Lower lobe of right lung (tissue), 2 donors: Measurements from ENCODE around the gene DCLK2. TPM values are rescaled to one million over a fixed set of nuclear protein-coding genes. Genes with fewer than 3 reads are reported as not detected.
"Not testable (repeated sequence)": the region's sequence is repeated elsewhere in the genome, so short reads cannot be mapped to it uniquely, and the experiment has no call there.

ENCODE experiments used
- ATAC-seq, 2 donors: fragments of 200-7000 bp; cut with Tn5 transposase; one replicate each; pipeline ENCODE4 v1.9.1; 2020 to 2022; ENCODE audit warnings: mild to moderate bottlenecking in 2 of 2, moderate library complexity in 2 of 2
- DNase-seq: peaks from one replicate; pipeline ENCODE4 v3.0.0-alpha.2; 2020
- H3K27ac ChIP-seq: fragments of 200-600 bp; one replicate; pipeline ENCODE4 v1.8.0; 2022
- H3K27me3 ChIP-seq: fragments of 200-600 bp; one replicate; pipeline ENCODE4 v1.8.0; 2022; ENCODE audit warnings: low read depth
- H3K36me3 ChIP-seq: fragments of 200-600 bp; one replicate; pipeline ENCODE4 v1.8.0; 2022; ENCODE audit warnings: mild to moderate bottlenecking
- H3K4me1 ChIP-seq: fragments of 200-600 bp; one replicate; pipeline ENCODE4 v1.8.0; 2022
- H3K4me3 ChIP-seq: fragments of 200-600 bp; one replicate; pipeline ENCODE4 v1.8.0; 2022; ENCODE audit warnings: mild to moderate bottlenecking
- H3K9me3 ChIP-seq: fragments of 200-600 bp; one replicate; pipeline ENCODE4 v1.8.0; 2022
- intact Hi-C: fragments of 100-400 bp; cut with DNase I; formaldehyde crosslinking; loops from one replicate; pipeline ENCODE4 v1.11.0; 2022
- total RNA-seq: library from RNA; stranded (reverse); fragmentation: NEBNext Ultra II Directional; extraction: Animal tissue kit (Norgen Biotek cat#: 25700); gene quantifications from one replicate; pipeline ENCODE4 v1.2.1, GENCODE V29; 2021
- TF ChIP-seq, protein P1 (sequence below): fragments of 200-600 bp; IDR thresholded peaks from one replicate; pipeline ENCODE4 v1.8.0; 2022; ENCODE audit warnings: antibody characterized with exemption, mild to moderate bottlenecking
- donor health status: DM: no; HTN: yes; CAD: no; lungs with severe emphysema.

Gene DCLK2
- total RNA-seq, 1 donor from 2014 or later: 2.9 TPM

- ATAC-seq (no peak), DNase-seq (no peak)
- no peaks in the 10 kb centered on the region for H3K9me3 ChIP-seq
- no peaks in the 10 kb centered on the region for H3K27me3 ChIP-seq
- intact Hi-C loops: no loop called here
- H3K36me3 ChIP-seq: no peaks in the 10 kb centered on the region
- peaks cover 18% of the 10 kb centered on the region for H3K4me1 ChIP-seq
- TF ChIP-seq, protein P1, sequence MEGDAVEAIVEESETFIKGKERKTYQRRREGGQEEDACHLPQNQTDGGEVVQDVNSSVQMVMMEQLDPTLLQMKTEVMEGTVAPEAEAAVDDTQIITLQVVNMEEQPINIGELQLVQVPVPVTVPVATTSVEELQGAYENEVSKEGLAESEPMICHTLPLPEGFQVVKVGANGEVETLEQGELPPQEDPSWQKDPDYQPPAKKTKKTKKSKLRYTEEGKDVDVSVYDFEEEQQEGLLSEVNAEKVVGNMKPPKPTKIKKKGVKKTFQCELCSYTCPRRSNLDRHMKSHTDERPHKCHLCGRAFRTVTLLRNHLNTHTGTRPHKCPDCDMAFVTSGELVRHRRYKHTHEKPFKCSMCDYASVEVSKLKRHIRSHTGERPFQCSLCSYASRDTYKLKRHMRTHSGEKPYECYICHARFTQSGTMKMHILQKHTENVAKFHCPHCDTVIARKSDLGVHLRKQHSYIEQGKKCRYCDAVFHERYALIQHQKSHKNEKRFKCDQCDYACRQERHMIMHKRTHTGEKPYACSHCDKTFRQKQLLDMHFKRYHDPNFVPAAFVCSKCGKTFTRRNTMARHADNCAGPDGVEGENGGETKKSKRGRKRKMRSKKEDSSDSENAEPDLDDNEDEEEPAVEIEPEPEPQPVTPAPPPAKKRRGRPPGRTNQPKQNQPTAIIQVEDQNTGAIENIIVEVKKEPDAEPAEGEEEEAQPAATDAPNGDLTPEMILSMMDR: no peak
- H3K27ac ChIP-seq: peak overlapping the region; percentile 47
- no peak overlapping the region for H3K4me3 ChIP-seq
Observed at GRCh38 chr4:150173432-150173861, 95.2 kb downstream of the DCLK2 start.

DNA sequence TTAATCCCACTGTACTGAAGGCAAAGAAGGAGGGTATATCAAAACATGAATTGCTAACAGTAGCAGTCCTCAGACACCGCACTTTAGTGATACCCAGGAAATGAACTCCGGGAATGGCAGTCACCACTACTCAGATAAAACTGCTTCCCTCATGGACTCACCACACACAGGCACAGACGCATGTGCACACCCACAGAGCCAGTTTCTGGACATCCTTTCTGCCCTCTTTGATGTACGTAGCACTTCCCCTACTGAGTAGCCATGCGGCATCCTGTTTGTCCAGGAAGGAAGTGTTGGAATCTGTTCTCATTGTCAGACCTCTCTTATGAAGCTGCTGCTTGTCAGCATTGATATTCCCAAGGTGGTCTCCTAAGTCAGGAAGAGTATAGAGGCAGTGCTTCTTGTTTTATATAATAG, 95.7 kb downstream of the DCLK2 start:
- H3K27ac ChIP-seq: peak overlapping the region; percentile 47
- H3K4me3 ChIP-seq: no peak overlapping the region
- H3K36me3 ChIP-seq: no peaks in the 10 kb centered on the region
- no peaks in the 10 kb centered on the region for H3K9me3 ChIP-seq
- intact Hi-C loops: no loop called here
- H3K27me3 ChIP-seq: no peaks in the 10 kb centered on the region
- TF ChIP-seq, protein P1: no peak
- DNase-seq (no peak), ATAC-seq (peak; percentile 59 to 72)
- H3K4me1 ChIP-seq: peaks cover 18% of the 10 kb centered on the region

DNA sequence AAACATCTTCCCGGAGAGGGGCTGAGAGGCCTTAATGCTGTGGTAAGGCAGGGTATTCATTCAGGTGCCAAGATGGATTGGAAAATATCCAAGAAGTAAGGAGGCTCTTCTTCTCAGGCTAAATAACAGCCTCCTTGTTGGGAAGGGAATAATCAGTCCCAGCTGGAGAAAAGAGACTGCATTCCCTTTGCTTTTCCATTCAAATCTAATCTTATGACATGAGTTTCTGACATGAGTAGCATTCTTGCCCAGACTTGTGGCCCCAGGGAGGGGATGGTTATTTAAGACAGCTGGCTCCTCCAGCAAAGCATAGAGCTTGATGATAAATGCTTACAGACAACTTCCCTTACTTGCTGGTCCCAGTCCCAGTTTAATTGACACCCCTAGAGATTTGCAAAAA, 98.3 kb downstream of the DCLK2 start:
- Histone ChIP-seq H3K9me3 (no peaks in the 10 kb centered on the region), H3K36me3 (no peaks in the 10 kb centered on the region), H3K4me3 (no peak overlapping the region), H3K27me3 (no peaks in the 10 kb centered on the region), H3K4me1 (peaks cover 18% of the 10 kb centered on the region), H3K27ac (no peak overlapping the region)
- TF ChIP-seq, protein P1: no peak
- ATAC-seq (no peak), DNase-seq (no peak)
- intact Hi-C loops: no loop called here

DNA sequence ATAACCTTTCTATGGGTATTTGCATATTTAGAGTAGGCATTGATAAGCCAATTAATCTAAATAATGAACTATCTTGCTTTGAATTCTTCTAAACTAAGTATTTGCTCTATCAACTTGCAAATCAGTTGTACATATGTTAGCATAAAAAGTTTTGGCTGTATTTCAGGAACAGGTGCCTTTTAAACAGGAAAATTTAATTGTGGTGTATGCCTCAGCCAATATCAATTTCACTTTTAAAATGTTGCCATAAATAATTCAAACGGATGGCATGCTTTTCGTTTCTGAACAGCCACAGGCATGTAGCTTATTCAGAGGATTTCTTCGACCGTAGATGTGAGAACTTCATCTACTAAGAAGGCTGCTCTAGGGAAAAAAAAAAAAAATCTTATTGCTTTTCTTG, 99.9 kb downstream of the DCLK2 start:
- Histone ChIP-seq H3K4me3 (no peak overlapping the region), H3K27me3 (no peaks in the 10 kb centered on the region), H3K36me3 (no peaks in the 10 kb centered on the region), H3K4me1 (peaks cover 15% of the 10 kb centered on the region), H3K9me3 (no peaks in the 10 kb centered on the region), H3K27ac (no peak overlapping the region)
- TF ChIP-seq, protein P1: no peak
- ATAC-seq: no peak
- intact Hi-C loops: no loop called here
- no peak for DNase-seq

GRCh38 chr4:150181536-150181935, 103.3 kb downstream of the DCLK2 start:
- H3K27ac ChIP-seq: no peak overlapping the region
- intact Hi-C loops: no loop called here
- no peaks in the 10 kb centered on the region for H3K27me3 ChIP-seq
- H3K4me3 ChIP-seq: no peak overlapping the region
- no peaks in the 10 kb centered on the region for H3K36me3 ChIP-seq
- no peak for ATAC-seq
- TF ChIP-seq, protein P1: no peak
- H3K4me1 ChIP-seq: peaks cover 1% of the 10 kb centered on the region
- no peak for DNase-seq
- no peaks in the 10 kb centered on the region for H3K9me3 ChIP-seq

DNA sequence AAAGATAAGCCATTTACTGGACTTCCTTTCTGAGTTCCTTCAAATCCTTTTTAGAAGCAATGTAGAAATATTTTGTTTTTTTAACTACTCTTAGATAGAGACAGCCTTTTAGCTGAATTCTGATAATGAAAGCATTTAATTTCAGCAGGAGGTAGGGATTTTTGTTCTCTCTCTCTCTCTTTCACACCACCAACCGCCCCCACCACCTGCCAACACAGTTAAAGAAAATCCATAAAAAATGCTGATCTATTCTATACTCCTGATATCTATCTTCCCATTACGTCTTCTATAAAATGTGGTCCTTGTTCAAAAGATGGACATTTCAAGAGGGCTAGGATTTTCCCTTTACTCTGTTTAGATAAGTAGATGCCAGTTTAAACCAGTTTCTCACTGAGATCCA, 104.5 kb downstream of the DCLK2 start:
- no peak overlapping the region for H3K27ac ChIP-seq
- DNase-seq: no peak
- intact Hi-C loops: no loop called here
- H3K27me3 ChIP-seq: no peaks in the 10 kb centered on the region
- no peaks in the 10 kb centered on the region for H3K36me3 ChIP-seq
- TF ChIP-seq, protein P1: no peak
- no peaks in the 10 kb centered on the region for H3K4me1 ChIP-seq
- H3K9me3 ChIP-seq: no peaks in the 10 kb centered on the region
- ATAC-seq: no peak
- H3K4me3 ChIP-seq: no peak overlapping the region

DNA sequence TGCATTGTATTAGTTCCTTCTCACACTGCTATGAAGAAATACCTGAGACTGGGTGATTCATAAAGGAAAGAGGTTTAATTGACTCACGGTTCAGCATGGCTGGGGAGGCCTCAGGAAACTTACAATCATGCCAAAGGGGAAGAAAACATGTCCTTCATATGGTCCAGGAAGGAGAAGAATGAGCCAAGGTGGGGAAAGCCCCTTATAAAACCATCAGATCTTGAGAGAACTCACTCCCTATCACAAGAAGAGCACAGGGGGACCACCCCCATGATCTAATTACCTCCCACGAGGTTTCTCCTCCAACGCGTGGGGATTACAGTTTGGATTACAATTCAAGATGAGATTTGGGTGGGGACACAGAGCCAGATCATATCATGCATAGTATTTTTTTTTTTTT, 106.8 kb downstream of the DCLK2 start:
- H3K36me3 ChIP-seq, intact Hi-C loops, H3K27ac ChIP-seq: not testable (repeated sequence)

More for the DNA sequence above, 106.8 kb downstream of the DCLK2 start:
- H3K4me3 ChIP-seq, DNase-seq, H3K27me3 ChIP-seq, H3K9me3 ChIP-seq, H3K4me1 ChIP-seq, ATAC-seq: not testable (repeated sequence)
